ENCODE data around the gene GRM2.

- TF ChIP-seq, protein P1, sequence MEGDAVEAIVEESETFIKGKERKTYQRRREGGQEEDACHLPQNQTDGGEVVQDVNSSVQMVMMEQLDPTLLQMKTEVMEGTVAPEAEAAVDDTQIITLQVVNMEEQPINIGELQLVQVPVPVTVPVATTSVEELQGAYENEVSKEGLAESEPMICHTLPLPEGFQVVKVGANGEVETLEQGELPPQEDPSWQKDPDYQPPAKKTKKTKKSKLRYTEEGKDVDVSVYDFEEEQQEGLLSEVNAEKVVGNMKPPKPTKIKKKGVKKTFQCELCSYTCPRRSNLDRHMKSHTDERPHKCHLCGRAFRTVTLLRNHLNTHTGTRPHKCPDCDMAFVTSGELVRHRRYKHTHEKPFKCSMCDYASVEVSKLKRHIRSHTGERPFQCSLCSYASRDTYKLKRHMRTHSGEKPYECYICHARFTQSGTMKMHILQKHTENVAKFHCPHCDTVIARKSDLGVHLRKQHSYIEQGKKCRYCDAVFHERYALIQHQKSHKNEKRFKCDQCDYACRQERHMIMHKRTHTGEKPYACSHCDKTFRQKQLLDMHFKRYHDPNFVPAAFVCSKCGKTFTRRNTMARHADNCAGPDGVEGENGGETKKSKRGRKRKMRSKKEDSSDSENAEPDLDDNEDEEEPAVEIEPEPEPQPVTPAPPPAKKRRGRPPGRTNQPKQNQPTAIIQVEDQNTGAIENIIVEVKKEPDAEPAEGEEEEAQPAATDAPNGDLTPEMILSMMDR (IDR thresholded peaks at IDR 0.05; ENCODE audit: low read length): no peak
- no peak for TF ChIP-seq EZH2 (optimal IDR thresholded peaks at IDR 0.05; ENCODE audit: low read depth, low read length)
Observed at GRCh38 chr3:51678641-51679040, 28.2 kb upstream of the GRM2 start.

Measured in MM.1S (cell line).